SK-N-SH treated with all-trans-retinoic acid at 6 μM for 48 hours (cell line): ENCODE results near the gene SESN2.

ENCODE experiments used
- ATAC-seq: fragments of 200-7000 bp; cut with Tn5 transposase; 3 replicates; pipeline ENCODE4 v1.9.1; 2020; ENCODE audit warnings: mild to moderate bottlenecking, moderate library complexity
- ARNTL ChIP-seq: fragments of 450-650 bp; formaldehyde crosslinking; IDR thresholded peaks from 2 replicates; pipeline ENCODE4 v1.5.0; 2020; ENCODE audit warnings: low read depth, mild to moderate bottlenecking, moderate library complexity, borderline replicate concordance
- BACH2 ChIP-seq: fragments of 250-450 bp; sonication (Bioruptor Pico); IDR thresholded peaks from 2 replicates; pipeline ENCODE4 v1.9.0; 2021; ENCODE audit warnings: mild to moderate bottlenecking, borderline replicate concordance
- CREB5 ChIP-seq: fragments of 250-450 bp; sonication (Bioruptor Pico); IDR thresholded peaks from 2 replicates; pipeline ENCODE4 v1.5.1; 2020; ENCODE audit warnings: low read depth, mild to moderate bottlenecking, moderate library complexity
- CSDC2 ChIP-seq: fragments of 250-450 bp; sonication (Bioruptor Pico); IDR thresholded peaks from 2 replicates; pipeline ENCODE4 v1.5.0; 2020; ENCODE audit warnings: mild to moderate bottlenecking, moderate library complexity
- CSRNP3 ChIP-seq: fragments of 250-450 bp; sonication (Bioruptor Pico); IDR thresholded peaks from 2 replicates; pipeline ENCODE4 v1.5.1; 2021; ENCODE audit warnings: mild to moderate bottlenecking, moderate library complexity
- ESRRG ChIP-seq: fragments of 250-450 bp; sonication (Bioruptor Pico); IDR thresholded peaks from 2 replicates; pipeline ENCODE4 v1.6.1; 2021; ENCODE audit warnings: mild to moderate bottlenecking
- GLIS3 ChIP-seq: fragments of 250-450 bp; sonication (Bioruptor Pico); IDR thresholded peaks from 2 replicates; pipeline ENCODE4 v1.5.0; 2020; ENCODE audit warnings: mild to moderate bottlenecking, moderate library complexity
- ISL1 ChIP-seq: fragments of 250-450 bp; sonication (Bioruptor Pico); IDR thresholded peaks from 2 replicates; pipeline ENCODE4 v2.1.2; 2022; ENCODE audit warnings: mild to moderate bottlenecking, moderate library complexity
- TCF4 ChIP-seq: fragments of 250-450 bp; sonication (Bioruptor Pico); IDR thresholded peaks from 2 replicates; pipeline ENCODE4 v1.8.0; 2021; ENCODE audit warnings: mild to moderate bottlenecking, moderate library complexity, borderline replicate concordance
- TOX ChIP-seq: fragments of 250-450 bp; sonication (Bioruptor Pico); IDR thresholded peaks from 2 replicates; pipeline ENCODE4 v1.8.0; 2021; ENCODE audit warnings: mild to moderate bottlenecking, moderate library complexity, borderline replicate concordance
- TSHZ2 ChIP-seq: fragments of 250-450 bp; sonication (Bioruptor Pico); IDR thresholded peaks from 2 replicates; pipeline ENCODE4 v1.5.0; 2020; ENCODE audit warnings: mild to moderate bottlenecking, moderate library complexity
- ZFP3 ChIP-seq: fragments of 250-450 bp; sonication (Bioruptor Pico); IDR thresholded peaks from 2 replicates; pipeline ENCODE4 v1.5.0; 2020; ENCODE audit warnings: mild to moderate bottlenecking, moderate library complexity
- ZFP30 ChIP-seq: fragments of 450-650 bp; formaldehyde crosslinking; IDR thresholded peaks from 2 replicates; pipeline ENCODE4 v1.5.0; 2022; ENCODE audit warnings: mild to moderate bottlenecking, moderate library complexity
- ZNF565 ChIP-seq: fragments of 450-650 bp; formaldehyde crosslinking; conservative IDR thresholded peaks from 2 replicates; pipeline ENCODE4 v1.5.0; 2020; ENCODE audit warnings: low read depth, mild to moderate bottlenecking, moderate library complexity
- ZNF8 ChIP-seq: fragments of 450-650 bp; formaldehyde crosslinking; IDR thresholded peaks from 2 replicates; pipeline ENCODE4 v1.5.0; 2020; ENCODE audit warnings: mild to moderate bottlenecking, moderate library complexity
- TF ChIP-seq, protein P1 (sequence below): fragments of 250-450 bp; sonication (Bioruptor Pico); IDR thresholded peaks from 2 replicates; pipeline ENCODE4 v1.8.0; 2020; ENCODE audit warnings: mild to moderate bottlenecking, moderate library complexity, borderline replicate concordance

The SESN2 gene

GRCh38 chr1:28322194-28322593 is 62.9 kb downstream of the SESN2 start:
- no peak for ATAC-seq
- TF ChIP-seq TOX (CRISPR knock-in tag) (no peak), GLIS3 (CRISPR knock-in tag) (no peak), ZFP30 (no peak), TCF4 (CRISPR knock-in tag) (no peak), ZNF565 (CRISPR knock-in tag) (no peak), TSHZ2 (CRISPR knock-in tag) (no peak), ESRRG (CRISPR knock-in tag) (no peak), ZNF8 (CRISPR knock-in tag) (no peak), BACH2 (no peak), CSDC2 (CRISPR knock-in tag) (no peak), ZFP3 (CRISPR knock-in tag) (no peak), CSRNP3 (CRISPR knock-in tag) (no peak), ISL1 (CRISPR knock-in tag) (no peak), CREB5 (CRISPR knock-in tag) (no peak), ARNTL (CRISPR knock-in tag) (no peak)
- TF ChIP-seq, protein P1, sequence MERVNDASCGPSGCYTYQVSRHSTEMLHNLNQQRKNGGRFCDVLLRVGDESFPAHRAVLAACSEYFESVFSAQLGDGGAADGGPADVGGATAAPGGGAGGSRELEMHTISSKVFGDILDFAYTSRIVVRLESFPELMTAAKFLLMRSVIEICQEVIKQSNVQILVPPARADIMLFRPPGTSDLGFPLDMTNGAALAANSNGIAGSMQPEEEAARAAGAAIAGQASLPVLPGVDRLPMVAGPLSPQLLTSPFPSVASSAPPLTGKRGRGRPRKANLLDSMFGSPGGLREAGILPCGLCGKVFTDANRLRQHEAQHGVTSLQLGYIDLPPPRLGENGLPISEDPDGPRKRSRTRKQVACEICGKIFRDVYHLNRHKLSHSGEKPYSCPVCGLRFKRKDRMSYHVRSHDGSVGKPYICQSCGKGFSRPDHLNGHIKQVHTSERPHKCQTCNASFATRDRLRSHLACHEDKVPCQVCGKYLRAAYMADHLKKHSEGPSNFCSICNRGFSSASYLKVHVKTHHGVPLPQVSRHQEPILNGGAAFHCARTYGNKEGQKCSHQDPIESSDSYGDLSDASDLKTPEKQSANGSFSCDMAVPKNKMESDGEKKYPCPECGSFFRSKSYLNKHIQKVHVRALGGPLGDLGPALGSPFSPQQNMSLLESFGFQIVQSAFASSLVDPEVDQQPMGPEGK: no peak

DNA sequence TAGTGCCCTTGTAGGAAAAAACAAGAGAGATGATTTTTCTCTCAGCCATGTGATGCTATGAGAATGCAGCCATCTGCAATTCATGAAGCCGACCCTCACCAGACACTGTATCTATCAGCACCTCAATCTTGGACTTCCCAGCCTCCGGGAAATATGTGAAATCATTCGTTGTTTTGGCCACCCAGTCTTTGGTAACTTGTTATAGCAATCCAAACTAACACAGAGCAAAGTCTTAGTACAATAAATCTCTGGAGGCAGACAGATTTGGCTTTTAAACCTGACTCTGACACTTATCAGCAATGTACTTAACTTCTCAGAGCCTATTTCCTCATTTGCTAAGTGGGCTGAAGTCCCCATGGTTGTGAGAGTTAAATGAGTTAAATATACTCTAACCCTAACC is 64.4 kb downstream of the SESN2 start:
- TF ChIP-seq, protein P1: no peak
- no peak for TF ChIP-seq ZFP3 (CRISPR knock-in tag)
- no peak for TF ChIP-seq CSRNP3 (CRISPR knock-in tag)
- no peak for TF ChIP-seq ZNF565 (CRISPR knock-in tag)
- 0 out of 2 replicates have a peak, but pooled peaks have one; percentile 20 for TF ChIP-seq TSHZ2 (CRISPR knock-in tag)
- TF ChIP-seq TOX (CRISPR knock-in tag): no peak

More for the DNA sequence above, 64.4 kb downstream of the SESN2 start:
- ATAC-seq: no peak
